NCI-H524 treated with DMSO at 0.1 percent for 48 hours (cell line): ENCODE results near the gene ATE1.
"Not testable (repeated sequence)": the region's sequence is repeated elsewhere in the genome, so short reads cannot be mapped to it uniquely, and the experiment has no call there.

ENCODE experiments used
- DNase-seq: peaks from one replicate; lab custom pipeline; 2025; lab: John Stamatoyannopoulos, UW

The ATE1 gene

GRCh38 chr10:121929585-121930267 lies 1.9 kb upstream of the ATE1 start:
- DNase-seq: not testable (repeated sequence)

DNA sequence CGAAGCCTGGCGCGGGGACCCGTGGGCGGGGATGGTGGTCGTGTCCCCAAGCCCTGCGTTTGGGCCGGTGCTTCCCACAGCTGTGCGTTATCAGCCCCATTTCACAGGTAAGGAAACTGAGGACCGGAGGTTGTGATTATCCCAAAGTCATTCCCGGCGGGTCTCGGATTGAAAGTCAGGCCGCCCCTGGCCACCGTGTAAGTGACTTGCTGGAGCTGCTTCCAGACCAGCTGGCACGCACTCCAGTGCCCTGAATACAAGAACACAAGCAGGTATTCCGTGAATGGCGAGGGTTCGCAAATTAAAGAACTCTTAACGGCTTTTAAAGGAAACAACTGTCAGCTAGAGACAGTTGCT lies 675 bp upstream of the ATE1 start:
- no peak for DNase-seq

DNA sequence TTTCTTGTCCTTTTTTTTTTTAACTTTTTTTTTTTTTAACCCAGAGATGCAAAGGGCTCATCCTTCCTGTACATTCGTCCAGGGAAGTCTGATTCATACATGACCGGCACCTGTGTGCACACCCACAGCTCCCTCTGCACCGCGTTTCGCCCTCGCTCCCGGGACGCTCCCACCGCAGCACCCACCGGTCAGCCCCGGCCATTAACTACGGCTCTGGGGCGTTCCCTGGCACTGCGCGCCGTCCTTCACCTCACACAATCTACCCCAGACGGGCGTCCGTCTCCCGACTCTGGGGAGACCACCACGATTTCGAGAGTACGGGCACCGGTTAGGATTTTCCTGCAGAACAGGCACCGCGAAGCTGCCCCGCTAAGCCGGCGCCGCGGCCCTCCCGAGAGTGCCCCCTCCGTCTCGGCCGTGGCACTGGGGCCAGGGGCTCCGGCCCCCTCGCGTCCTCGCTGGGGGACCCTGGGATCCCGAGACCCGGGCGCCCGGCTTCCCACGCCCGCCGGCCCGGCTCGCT lies 452 bp downstream of the ATE1 start:
- DNase-seq: no peak

GRCh38 chr10:121926671-121927317 lies 1.0 kb downstream of the ATE1 start:
- no peak for DNase-seq

- no peak for DNase-seq
Observed at GRCh38 chr10:121926157-121926556, 1.7 kb downstream of the ATE1 start.

- no peak for DNase-seq
Observed at GRCh38 chr10:121921238-121921931, 6.4 kb downstream of the ATE1 start.

- DNase-seq: no peak
Observed at GRCh38 chr10:121919666-121920065, 8.2 kb downstream of the ATE1 start.

DNA sequence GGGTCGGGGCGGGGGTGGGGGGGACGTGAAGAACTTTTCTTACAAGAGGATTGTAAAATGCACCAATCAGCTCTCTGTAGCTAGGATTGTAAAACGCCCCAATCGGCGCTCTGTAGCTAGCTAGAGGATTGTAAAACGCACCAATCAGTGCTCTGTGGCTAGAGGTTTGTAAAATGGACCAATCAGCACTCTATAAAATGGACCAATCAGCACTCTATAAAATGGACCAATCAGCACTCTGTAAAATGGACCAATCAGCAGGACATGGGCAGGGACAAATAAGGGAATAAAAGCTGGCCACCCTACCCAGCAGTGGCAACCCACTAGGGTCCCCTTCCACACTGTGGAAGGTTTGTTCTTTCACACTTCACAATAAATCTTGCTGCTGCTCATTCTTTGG lies 9.0 kb downstream of the ATE1 start:
- DNase-seq: not testable (repeated sequence)

DNA sequence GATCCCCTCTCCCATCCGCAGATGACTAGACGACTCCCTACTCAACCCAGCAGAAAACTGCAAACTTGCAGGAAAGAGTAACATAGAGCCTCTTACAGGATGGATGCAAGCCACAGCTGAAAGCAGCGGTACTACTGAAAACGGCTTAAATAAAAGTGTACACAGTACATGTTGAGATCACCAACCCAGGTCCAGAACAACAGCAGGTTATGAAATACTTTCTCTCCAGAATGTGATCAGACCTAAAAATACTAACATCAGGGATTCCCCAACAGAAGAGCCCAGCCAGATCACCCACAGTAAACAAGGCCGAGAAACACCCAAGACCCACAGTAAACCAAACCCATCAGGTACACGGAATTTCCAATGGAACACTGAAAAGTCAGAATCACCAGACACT lies 13.2 kb downstream of the ATE1 start:
- no peak for DNase-seq

DNA sequence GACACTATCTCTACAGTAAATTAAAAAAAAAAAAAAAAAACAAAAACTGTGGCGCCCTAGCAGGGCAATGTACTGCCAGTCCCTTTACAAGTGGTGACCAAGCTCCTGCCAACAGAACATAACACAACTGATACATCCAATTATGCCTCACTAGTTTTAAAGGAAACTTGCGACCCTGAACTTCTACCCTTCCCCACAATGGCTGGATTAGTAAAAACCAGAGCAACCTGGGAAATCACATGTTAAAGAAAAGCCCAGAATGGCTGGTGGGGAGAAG lies 16.5 kb downstream of the ATE1 start:
- DNase-seq: no peak

- DNase-seq: no peak
Observed at GRCh38 chr10:121910673-121911420, 17.0 kb downstream of the ATE1 start.

- no peak for DNase-seq
Observed at GRCh38 chr10:121904888-121905287, 22.9 kb downstream of the ATE1 start.

- DNase-seq: no peak
Observed at GRCh38 chr10:121900443-121901174, 27.2 kb downstream of the ATE1 start.

DNA sequence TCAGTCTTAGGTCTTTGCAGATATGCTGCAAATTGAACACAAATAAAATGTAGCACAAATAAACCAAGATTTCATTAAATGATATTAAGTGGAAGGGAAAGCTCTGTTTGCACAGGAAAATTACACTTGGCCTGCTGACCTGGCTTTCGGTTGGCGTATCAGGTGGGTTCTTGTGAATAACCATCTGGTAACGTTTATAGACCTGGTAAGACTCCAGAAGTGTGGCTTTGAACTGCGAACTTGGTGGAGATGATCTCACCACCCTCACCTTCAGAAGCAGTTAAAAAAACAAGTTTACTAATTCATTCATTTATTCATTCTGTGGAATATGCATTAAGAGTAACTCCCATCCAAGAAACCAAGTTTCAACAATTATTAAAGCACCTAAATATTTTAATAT lies 28.1 kb downstream of the ATE1 start:
- DNase-seq: no peak

DNA sequence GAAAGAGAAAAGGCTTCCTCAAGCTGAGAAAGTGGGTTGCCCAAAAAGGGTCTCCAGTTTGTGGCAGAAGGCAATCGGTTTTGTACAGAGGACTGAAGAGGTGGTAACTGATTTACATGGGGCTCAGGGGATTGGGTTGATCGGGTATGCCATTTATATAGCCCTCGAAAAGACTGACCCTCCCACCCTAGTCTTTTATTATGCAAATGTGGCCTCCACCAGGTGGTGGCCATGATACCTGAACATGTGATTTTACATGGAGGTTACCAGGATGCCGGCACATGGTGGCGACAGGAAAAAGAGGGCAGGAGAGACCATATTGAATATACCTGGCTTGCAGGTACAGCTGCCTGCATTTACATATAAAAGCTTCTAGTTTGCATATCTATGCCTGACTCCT lies 36.7 kb downstream of the ATE1 start:
- no peak for DNase-seq

- no peak for DNase-seq
Observed at GRCh38 chr10:121889212-121889611, 38.6 kb downstream of the ATE1 start.

DNA sequence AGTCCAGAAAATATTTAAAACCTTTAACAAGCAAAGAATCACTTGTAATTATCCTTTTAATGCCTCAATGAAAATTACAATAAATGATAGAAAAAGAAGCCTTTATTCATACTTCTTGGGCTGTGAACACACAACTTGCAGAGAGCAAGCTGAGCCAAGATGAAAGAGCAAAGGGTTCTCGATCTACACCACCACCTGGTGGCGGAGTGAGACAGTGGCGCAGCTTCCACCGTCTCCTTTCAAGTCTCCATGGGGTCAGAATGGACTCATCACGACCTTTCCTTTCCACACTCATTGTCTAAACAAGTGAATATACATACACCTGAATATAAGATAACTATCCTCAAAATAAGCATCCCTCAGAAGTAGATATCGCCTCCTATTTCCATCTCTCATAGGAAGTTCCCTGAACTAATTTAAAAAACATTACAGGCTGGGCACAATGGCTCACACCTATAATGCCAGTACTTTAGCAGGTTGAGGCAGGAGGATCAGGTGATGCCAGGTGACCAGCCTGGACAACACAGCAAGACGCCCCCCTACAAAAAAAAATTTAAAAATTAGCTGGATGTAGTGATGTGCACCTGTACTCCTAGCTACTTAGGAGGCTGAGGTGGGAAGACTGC lies 40.7 kb downstream of the ATE1 start:
- DNase-seq: no peak

DNA sequence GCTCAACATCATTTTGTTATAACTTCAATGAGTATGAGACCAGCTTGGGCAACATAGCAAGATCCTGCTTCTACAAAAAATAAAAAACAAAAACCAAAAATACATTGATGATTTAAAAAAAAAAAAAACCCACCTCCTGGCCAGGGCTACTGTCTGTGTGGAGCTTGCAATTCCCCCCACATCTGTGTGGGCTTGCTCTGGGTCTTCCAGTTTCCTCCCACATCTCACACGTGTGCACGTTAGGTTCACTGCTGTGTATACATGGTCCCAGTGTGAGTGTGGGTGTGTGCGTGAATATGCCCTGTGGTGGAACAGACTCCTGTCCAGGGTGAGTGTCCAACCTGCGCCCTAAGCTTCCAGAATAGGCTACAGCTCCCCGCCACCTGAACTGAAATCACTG lies 41.6 kb downstream of the ATE1 start:
- DNase-seq: no peak

DNA sequence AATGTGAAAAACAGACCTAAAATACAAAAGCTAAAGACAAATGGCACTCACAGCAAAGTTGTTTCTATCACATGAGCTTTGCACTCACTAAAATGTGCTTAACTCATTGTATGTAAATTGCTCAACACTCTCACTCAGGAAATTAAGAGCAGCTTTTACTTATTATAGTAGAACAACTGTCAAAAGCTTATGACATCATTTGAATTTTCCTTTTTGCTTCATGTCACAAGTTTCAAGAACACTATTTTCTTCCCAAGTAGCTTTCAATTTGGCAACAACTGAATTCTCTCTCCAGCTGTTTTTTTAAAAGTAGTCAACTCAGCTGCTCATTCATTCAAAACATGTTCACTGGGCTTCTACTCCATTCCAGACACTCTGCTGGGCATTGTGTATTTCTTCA lies 46.9 kb downstream of the ATE1 start:
- no peak for DNase-seq

- no peak for DNase-seq
Observed at GRCh38 chr10:121879476-121879875, 48.4 kb downstream of the ATE1 start.

- DNase-seq: no peak
Observed at GRCh38 chr10:121873236-121873635, 54.6 kb downstream of the ATE1 start.

- no peak for DNase-seq
Observed at GRCh38 chr10:121870413-121870812, 57.4 kb downstream of the ATE1 start.
